Measurements from ENCODE around the gene IBTK. TPM values are rescaled to one million over a fixed set of nuclear protein-coding genes. Genes with fewer than 3 reads are reported as not detected.
"Not testable (repeated sequence)": the region's sequence is repeated elsewhere in the genome, so short reads cannot be mapped to it uniquely, and the experiment has no call there.

IBTK gene, protein sequence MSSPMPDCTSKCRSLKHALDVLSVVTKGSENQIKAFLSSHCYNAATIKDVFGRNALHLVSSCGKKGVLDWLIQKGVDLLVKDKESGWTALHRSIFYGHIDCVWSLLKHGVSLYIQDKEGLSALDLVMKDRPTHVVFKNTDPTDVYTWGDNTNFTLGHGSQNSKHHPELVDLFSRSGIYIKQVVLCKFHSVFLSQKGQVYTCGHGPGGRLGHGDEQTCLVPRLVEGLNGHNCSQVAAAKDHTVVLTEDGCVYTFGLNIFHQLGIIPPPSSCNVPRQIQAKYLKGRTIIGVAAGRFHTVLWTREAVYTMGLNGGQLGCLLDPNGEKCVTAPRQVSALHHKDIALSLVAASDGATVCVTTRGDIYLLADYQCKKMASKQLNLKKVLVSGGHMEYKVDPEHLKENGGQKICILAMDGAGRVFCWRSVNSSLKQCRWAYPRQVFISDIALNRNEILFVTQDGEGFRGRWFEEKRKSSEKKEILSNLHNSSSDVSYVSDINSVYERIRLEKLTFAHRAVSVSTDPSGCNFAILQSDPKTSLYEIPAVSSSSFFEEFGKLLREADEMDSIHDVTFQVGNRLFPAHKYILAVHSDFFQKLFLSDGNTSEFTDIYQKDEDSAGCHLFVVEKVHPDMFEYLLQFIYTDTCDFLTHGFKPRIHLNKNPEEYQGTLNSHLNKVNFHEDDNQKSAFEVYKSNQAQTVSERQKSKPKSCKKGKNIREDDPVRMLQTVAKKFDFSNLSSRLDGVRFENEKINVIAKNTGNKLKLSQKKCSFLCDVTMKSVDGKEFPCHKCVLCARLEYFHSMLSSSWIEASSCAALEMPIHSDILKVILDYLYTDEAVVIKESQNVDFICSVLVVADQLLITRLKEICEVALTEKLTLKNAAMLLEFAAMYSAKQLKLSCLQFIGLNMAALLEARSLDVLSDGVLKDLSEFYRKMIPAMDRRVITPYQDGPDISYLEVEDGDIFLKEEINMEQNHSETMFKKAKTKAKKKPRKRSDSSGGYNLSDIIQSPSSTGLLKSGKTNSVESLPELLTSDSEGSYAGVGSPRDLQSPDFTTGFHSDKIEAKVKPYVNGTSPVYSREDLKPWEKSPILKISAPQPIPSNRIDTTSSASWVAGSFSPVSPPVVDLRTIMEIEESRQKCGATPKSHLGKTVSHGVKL (N-terminal part only)
- total RNA-seq (10 to 100 TPM; 22.1 to 37.4 (median 31.7) TPM), polyA plus RNA-seq (10 to 100 TPM; 13.3 to 16.7 TPM)
- long read RNA-seq, donor 1, partial matches to known transcripts = 55 of 61 reads
- long read RNA-seq, donor 1, other reads (novel, unspliced or antisense) = 6 of 61 reads
- long read RNA-seq, donor 2, full-length matches to known transcripts = 2 of 21 reads
- long read RNA-seq, donor 2, partial matches to known transcripts = 19 of 21 reads
- long read RNA-seq, donor 2, other reads (novel, unspliced or antisense) = 0 of 21 reads
- long read RNA-seq, donor 3, full-length matches to known transcripts = 23 of 41 reads
- long read RNA-seq, donor 3, partial matches to known transcripts = 6 of 41 reads
- long read RNA-seq, donor 3, other reads (novel, unspliced or antisense) = 12 of 41 reads

GRCh38 chr6:82247505-82248272 is at the start of gene IBTK:
Gene IBTK, minus strand, starts transcription at chr6:82247744. Its CDS starts 7,258 bp downstream, at chr6:82240486.
- peak; percentile 93 to 98 (median 95) for DNase-seq
- Histone ChIP-seq H3K4me3 (peak within 1 kb of the TSS; percentile 91), H3K27ac (peak within 1 kb of the TSS; percentile 72 to 93), H3K27me3 (no peaks in the 10 kb centered on the region), H3K9me3 (no peaks in the 10 kb centered on the region), H3K36me3 (no peaks in the 10 kb centered on the region), H3K4me1 (ENCODE audit: insufficient read depth) (peaks cover 2% of the 10 kb centered on the region)
- TF ChIP-seq EP300 (IDR thresholded peaks at IDR 0.05) = no peak
- peak; percentile 67 for TF ChIP-seq POLR2A (IDR thresholded peaks at IDR 0.05)
- TF ChIP-seq, protein P1, sequence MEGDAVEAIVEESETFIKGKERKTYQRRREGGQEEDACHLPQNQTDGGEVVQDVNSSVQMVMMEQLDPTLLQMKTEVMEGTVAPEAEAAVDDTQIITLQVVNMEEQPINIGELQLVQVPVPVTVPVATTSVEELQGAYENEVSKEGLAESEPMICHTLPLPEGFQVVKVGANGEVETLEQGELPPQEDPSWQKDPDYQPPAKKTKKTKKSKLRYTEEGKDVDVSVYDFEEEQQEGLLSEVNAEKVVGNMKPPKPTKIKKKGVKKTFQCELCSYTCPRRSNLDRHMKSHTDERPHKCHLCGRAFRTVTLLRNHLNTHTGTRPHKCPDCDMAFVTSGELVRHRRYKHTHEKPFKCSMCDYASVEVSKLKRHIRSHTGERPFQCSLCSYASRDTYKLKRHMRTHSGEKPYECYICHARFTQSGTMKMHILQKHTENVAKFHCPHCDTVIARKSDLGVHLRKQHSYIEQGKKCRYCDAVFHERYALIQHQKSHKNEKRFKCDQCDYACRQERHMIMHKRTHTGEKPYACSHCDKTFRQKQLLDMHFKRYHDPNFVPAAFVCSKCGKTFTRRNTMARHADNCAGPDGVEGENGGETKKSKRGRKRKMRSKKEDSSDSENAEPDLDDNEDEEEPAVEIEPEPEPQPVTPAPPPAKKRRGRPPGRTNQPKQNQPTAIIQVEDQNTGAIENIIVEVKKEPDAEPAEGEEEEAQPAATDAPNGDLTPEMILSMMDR (IDR thresholded peaks at IDR 0.05) = peak in 1 of 3 donors; percentile 13
- intact Hi-C loops (cut with DNase I) = loop anchor here in 2 of 4 donors (10.0 kb wide), 2 partner anchors 817 to 1267 kb away; partner anchors contain the start of genes DOP1A (in 1 of the 2), PRSS35 (in 1 of the 2) and UBE3D (in 1 of the 2)
- WGBS, 3 donors = 1% methylated on average over 45 of the region's 45 CpGs

GRCh38 chr6:82283771-82284410 is 36.3 kb upstream of the IBTK start:
- TF ChIP-seq EP300 (IDR thresholded peaks at IDR 0.05) (no peak), POLR2A (IDR thresholded peaks at IDR 0.05) (no peak)
- TF ChIP-seq, protein P1 (IDR thresholded peaks at IDR 0.05) = no peak
- no peak for DNase-seq
- no peak overlapping the region for H3K27ac ChIP-seq
- no peak overlapping the region for H3K4me3 ChIP-seq
- 54 to 71% (median 55%) methylated on average over 11 of the region's 11 CpGs for WGBS, 3 donors
- no peaks in the 10 kb centered on the region for H3K27me3 ChIP-seq
- no peaks in the 10 kb centered on the region for H3K9me3 ChIP-seq
- intact Hi-C loops (cut with DNase I) = loop anchor here in 1 of 4 donors (2.0 kb wide), 1 partner anchor 15 kb away; no protein-coding TSS in a partner anchor
- H3K4me1 ChIP-seq (ENCODE audit: insufficient read depth) = no peaks in the 10 kb centered on the region
- no peaks in the 10 kb centered on the region for H3K36me3 ChIP-seq

DNA sequence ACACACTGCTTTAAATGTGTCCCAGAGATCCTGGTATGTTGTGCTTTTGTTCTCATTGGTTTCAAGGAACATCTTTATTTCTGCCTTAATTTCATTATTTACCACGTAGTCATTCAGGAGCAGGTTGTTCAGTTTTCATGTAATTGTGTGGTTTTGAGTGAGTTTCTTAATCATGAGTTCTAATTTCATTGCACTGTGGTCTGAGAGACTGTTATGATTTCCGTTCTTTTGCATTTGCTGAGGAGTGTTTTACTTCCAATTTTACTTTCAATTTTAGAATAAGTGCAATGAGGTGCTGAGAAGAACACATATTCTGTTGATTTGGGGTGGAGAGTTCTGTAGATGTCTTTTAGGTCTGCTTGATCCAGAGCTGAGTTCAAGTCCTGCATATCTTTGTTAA is 34.0 kb upstream of the IBTK start:
- H3K4me1 ChIP-seq (ENCODE audit: insufficient read depth); DNase-seq; H3K27ac ChIP-seq; H3K27me3 ChIP-seq; H3K9me3 ChIP-seq; intact Hi-C loops (cut with DNase I); H3K4me3 ChIP-seq; H3K36me3 ChIP-seq: not testable (repeated sequence)
- WGBS, 3 donors = 62 to 76% (median 66%) methylated on average over 2 of the region's 2 CpGs

GRCh38 chr6:82277686-82278085 is 30.1 kb upstream of the IBTK start:
- Histone ChIP-seq H3K27ac (no peak overlapping the region), H3K4me1 (ENCODE audit: insufficient read depth) (no peaks in the 10 kb centered on the region), H3K36me3 (no peaks in the 10 kb centered on the region), H3K9me3 (no peaks in the 10 kb centered on the region), H3K27me3 (no peaks in the 10 kb centered on the region), H3K4me3 (no peak overlapping the region)
- intact Hi-C loops (cut with DNase I) = loop anchor here in 2 of 4 donors (10.0 kb wide), 1 partner anchor 777 kb away; no protein-coding TSS in a partner anchor
- DNase-seq = no peak
- no peak for TF ChIP-seq POLR2A (IDR thresholded peaks at IDR 0.05)
- TF ChIP-seq EP300 (IDR thresholded peaks at IDR 0.05) = no peak
- TF ChIP-seq, protein P1 (IDR thresholded peaks at IDR 0.05) = no peak
